Measurements from ENCODE around the gene PPIA.
"Not testable (repeated sequence)": the region's sequence is repeated elsewhere in the genome, so short reads cannot be mapped to it uniquely, and the experiment has no call there.

Gene PPIA

DNA sequence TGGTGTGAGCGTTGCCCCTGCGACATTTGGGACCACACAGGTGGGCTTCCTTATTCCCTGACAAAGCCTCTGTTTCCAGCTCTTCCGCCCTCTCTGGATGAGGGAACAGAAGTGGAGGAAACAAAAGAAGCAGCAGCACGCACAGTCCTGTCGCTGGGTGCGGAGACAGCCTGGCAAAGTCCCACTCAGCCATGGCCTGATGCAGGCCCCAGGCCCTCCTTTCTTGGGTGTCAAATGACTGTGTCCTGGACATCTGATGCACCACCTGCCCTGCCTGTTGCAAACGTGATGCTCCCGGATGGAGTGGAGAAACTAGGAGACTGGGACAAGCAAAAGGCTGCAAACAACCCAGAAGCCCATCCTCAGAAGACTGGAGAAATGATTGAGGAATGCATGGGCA lies 27.1 kb upstream of the PPIA start:
- no peak overlapping the region; the same call in 1 of the 2 replicates for H3K4me3 ChIP-seq (ENCODE audit: low read length)
- no peak for DNase-seq (ENCODE audit: low read depth)
- TF ChIP-seq CTCF (conservative IDR thresholded peaks at IDR 0.05; ENCODE audit: low read length): no peak

DNA sequence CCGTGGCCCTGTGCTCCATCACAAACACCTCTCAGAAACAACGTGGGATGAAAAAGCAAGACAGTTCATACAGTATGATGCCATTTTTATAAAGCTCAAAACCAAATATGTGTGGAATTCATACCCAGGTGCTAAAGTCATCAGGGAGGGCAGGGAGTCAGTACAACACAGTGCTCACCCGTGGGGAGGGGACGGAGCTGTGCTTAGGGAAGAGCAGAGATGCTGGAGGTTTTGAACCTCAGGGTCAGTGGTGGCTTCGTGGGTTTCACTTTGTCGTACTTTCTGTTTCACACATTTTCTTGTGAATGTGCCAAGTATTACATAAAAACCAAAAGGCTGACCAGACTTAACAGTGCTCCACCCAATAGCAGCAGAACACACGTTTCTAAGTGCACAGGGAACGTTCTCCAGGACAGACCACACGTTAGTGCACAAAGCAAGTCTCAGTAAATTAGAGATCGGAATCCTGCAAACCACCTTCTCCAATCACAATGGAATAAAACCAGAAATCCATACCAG lies 26.6 kb upstream of the PPIA start:
- peak overlapping the region; percentile 24 for H3K4me3 ChIP-seq (ENCODE audit: low read length)
- no peak for TF ChIP-seq CTCF (conservative IDR thresholded peaks at IDR 0.05; ENCODE audit: low read length)
- DNase-seq (ENCODE audit: low read depth): peak; percentile 77

DNA sequence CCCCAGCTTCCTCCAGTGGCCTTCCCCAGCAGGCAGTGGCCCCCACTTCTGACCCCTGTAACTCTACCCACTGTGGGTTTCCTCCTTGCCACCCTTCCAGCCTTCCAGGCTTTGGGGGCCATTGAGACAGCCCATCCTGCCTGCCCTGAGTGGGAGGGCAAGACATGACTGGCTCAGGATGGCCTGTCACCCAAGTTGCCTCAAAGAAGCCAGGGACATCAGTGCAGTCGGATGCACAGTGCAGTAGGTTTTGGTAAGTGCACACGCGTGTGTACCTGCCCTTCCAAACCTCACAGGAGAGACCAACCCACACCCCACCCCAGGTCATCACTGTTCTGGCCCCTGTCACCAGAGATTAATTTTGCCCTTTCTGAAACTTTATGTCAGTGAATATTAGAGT lies 25.1 kb upstream of the PPIA start:
- no peak overlapping the region for H3K4me3 ChIP-seq (ENCODE audit: low read length)
- no peak for DNase-seq (ENCODE audit: low read depth)

DNA sequence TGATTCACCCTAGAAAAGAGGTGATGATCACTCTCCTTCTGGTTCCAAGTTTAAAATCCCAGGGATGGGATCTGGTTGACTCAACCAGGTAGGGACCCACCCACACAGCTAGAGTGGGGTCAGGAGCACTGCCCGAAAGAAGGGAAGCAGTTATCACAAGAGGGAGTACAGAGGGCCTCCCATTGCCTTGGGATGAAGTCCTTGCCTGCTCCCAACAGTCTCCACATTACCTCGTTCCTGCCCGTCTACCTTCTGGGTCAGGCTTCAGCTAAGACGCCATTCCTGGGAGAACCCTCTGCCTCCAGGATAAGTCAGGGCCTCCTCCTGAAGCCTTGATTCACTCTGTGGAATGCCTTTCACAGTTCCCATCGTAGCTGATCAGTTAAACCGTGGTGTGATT lies 24.0 kb upstream of the PPIA start:
- no peak overlapping the region for H3K4me3 ChIP-seq (ENCODE audit: low read length)
- no peak for TF ChIP-seq CTCF (conservative IDR thresholded peaks at IDR 0.05; ENCODE audit: low read length)
- no peak for DNase-seq (ENCODE audit: low read depth)

More for the DNA sequence above, 25.1 kb upstream of the PPIA start:
- TF ChIP-seq CTCF (conservative IDR thresholded peaks at IDR 0.05; ENCODE audit: low read length): no peak

GRCh38 chr7:44772867-44773266 lies 23.6 kb upstream of the PPIA start:
- DNase-seq (ENCODE audit: low read depth): no peak
- no peak for TF ChIP-seq CTCF (conservative IDR thresholded peaks at IDR 0.05; ENCODE audit: low read length)
- no peak overlapping the region for H3K4me3 ChIP-seq (ENCODE audit: low read length)

DNA sequence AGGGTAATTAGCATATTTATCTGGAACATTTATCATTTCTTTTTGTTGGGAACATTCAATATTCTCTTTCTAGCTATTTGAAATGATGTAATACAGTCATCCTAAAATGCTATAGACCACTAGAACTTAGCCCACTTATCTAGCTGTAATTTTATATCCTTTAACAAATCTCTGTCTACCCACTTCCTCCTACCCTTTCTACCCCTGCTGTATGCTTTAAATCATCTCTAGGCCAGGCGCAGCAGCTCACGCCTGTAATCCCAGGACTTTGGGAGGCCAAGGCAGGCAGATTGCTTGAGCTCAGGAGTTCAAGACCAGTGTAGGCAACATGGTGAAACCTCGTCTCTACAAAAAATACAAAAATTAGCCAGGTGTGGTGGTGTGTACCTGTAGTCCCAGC lies 22.0 kb upstream of the PPIA start:
- not testable (repeated sequence) for DNase-seq (ENCODE audit: low read depth)

GRCh38 chr7:44775383-44776107 lies 20.9 kb upstream of the PPIA start:
- no peak for TF ChIP-seq CTCF (conservative IDR thresholded peaks at IDR 0.05; ENCODE audit: low read length)
- no peak for DNase-seq (ENCODE audit: low read depth)
- no peak overlapping the region for H3K4me3 ChIP-seq (ENCODE audit: low read length)

More for the DNA sequence above, 22.0 kb upstream of the PPIA start:
- not testable (repeated sequence) for H3K4me3 ChIP-seq (ENCODE audit: low read length)
